GM12801 (cell line): ENCODE measurements around the gene IRAG1.

ENCODE experiments used
- CTCF ChIP-seq: IDR thresholded peaks from one replicate; pipeline ENCODE4 v1.5.1; 2011; ENCODE audit warnings: control low read depth; ENCODE audit not compliant: insufficient read length; ENCODE audit errors: extremely low read depth

IRAG1 gene

GRCh38 chr11:10674440-10674855, 19.1 kb downstream of the IRAG1 start:
- no peak for TF ChIP-seq CTCF

GRCh38 chr11:10673501-10674062, 20.0 kb downstream of the IRAG1 start:
- no peak for TF ChIP-seq CTCF

GRCh38 chr11:10670099-10670498, 23.5 kb downstream of the IRAG1 start:
- no peak for TF ChIP-seq CTCF

GRCh38 chr11:10669258-10670033, 24.1 kb downstream of the IRAG1 start:
- TF ChIP-seq CTCF = no peak

- no peak for TF ChIP-seq CTCF
These were observed 26.1 kb downstream of the IRAG1 start for GRCh38 chr11:10667521-10667885.

- no peak for TF ChIP-seq CTCF
These were observed 26.7 kb downstream of the IRAG1 start for GRCh38 chr11:10666556-10667520.

GRCh38 chr11:10664496-10664895, 29.1 kb downstream of the IRAG1 start:
- no peak for TF ChIP-seq CTCF
